GM19099 (cell line): ENCODE measurements around the gene RING1.

Experiments
- POLR2A ChIP-seq: IDR thresholded peaks from 3 replicates; pipeline ENCODE4 v1.6.1; 2011; ENCODE audit warnings: low read depth; ENCODE audit not compliant: insufficient read length; ENCODE audit errors: extremely low read depth

Gene RING1

DNA sequence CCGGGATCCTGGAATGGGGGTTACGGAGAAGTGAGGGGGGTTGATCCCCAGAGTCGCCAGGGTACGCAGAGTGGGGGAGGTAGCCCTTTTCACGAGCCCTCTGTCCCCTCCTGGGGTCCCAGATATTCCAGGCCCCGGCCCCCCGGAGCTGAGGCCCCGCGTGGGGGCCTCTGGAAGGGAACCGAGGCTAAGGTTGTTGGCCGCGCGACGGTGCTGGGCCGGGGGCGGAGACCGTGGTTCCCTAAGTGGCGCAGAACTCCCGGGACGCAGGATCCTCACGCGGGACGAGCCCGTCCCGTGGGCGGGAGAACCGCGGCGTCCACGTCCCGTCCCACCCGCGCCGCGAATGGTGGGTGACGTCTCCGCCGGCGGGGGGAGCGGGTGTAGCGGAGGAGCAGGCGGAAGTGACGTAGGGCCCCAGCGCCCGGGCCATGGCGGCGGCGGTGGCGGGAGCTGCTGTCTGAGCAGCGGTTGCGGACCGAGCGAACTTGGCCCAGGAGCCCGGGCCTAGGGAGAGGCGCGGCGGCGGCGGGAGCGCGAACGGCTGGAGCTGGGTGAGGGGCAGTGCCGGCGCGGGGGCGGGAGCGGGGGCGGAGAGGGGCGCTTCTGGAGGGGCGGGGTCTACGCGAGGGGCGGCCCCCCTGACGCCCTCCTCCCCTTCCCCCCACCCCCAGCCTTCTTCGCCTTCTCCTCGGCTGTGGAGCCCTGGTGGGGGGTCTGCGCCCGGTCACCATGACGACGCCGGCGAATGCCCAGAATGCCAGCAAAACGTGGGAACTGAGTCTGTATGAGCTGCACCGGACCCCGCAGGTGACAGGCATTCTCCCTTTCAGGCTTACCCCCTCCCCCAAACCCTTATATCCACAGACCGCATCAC lies at the start of gene RING1:
Gene RING1, plus strand, starts transcription at position 410 of the 877 bp plus-strand sequence. Its CDS starts 323 bp downstream, at position 733.
- peak; percentile 96 for TF ChIP-seq POLR2A

DNA sequence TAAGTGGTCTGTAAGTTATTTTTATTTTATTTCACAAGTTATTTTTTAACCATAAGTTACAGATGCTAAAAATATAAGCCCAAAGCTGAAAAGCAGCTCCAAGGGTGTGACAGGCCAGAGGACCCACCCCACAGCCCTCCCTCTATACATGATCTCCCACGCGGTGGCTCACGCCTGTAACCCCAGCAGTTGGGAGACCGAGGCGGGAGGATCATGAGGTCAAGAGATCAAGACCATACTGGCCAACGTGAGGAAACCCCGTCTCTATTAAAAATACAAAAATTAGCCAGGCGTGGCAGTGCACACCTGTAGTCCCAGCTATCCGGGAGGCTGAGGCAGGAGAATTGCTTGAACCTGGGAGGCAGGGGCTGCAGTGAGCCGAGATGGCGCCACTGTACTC lies 48.2 kb upstream of the RING1 start:
- TF ChIP-seq POLR2A = no peak

- no peak for TF ChIP-seq POLR2A
Measured at GRCh38 chr6:33160728-33161344, 47.5 kb upstream of the RING1 start.

DNA sequence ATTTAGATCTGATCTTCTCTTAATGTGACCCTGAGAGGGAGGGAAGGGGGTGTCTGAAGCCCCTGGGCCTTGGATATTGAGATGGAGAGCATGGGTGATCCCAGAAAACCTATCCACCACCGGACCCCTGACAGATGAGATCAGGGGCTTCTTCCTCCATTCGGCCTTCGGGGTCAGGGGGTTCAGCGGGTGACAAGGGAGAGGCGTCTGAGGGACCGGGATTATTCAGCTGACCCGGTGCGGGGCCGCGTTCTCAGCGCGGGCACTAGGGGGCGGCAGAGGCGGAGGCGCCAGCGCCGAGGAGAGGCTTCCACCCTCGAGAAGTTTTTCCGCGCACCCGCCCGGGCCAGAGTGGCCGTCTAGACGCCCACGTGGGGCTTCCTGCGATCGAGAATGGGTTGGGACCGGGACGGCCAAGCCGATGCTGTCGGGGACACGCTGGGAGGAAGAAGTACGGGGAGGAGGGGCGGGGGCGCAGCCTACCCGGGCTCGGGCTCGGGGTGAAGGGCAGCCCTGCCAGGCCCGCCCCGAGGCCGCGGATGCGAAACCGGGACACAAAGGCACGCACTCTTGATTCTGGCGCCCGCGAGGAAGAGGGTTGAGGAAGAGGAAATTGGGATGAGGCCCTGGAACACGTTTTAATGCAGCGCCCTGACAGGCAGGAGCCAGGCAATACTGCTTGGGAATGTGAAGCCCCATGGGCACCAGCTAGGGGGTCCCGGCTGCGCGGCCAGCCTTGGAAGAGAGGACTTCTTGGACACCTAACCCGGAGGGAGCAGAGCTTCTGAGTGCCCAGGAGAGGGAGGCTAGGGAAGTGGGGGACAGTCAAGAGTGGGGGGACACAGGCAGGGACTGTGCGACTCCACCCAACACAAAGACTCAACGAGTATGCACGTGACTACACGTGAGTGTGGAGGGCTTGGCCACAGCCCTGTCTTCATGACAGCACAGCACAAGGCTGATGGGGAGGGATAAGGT lies 46.7 kb upstream of the RING1 start:
- TF ChIP-seq POLR2A = peak; percentile 29

DNA sequence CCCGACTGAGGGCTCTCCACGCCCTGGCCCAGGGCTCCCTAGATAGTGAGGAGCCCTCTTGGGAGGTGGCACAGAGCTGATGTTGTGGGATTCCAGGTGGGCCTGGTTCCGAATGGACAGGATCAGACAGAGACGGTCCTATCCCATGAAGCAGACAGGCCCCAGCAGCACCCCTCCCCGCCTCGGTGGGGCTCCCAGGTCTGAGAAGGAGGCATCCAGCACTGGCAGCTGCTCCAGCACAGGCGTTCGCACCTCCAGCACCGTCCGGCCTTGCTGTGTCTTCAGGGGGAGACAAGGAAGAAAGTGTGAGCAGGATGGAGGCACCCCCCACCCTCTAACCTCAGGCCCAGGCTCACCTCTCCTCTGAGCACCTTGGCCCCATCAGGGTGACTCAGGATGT lies 44.8 kb upstream of the RING1 start:
- TF ChIP-seq POLR2A = no peak

GRCh38 chr6:33164176-33164575 lies 44.1 kb upstream of the RING1 start:
- no peak for TF ChIP-seq POLR2A

DNA sequence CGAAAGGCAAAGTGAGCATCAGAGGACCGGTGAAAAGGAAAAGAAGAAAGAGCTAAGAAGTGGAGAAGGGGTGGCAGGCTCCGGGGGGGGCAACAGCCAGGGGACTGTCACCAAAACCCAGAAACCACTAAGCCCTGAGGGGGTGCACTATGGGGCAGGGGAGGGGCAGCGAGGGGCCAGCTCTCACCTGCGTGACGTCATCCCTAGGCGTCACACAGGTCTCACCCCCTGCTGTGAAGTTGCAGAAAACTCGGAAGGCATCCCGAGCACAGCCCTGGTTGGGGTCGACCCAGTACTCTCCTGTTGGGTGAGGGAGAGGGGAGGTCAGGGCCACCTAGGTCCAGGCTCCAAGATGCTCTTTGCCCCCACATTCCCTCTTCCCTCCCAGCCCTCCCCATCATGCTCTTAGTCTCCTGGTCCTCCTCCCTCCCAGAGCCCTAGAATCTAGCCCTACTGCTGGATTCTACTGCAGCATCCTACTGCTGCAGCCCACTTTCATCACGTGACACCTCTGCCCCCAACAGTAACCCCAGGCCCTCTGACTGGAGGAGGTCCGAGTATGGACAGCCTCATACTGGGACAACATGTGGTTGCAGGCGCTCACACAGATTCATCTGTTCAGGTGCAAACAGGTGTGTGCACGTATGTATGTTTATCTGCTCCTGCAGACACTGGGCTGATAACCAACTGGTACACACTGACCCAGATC lies 43.5 kb upstream of the RING1 start:
- no peak for TF ChIP-seq POLR2A

- TF ChIP-seq POLR2A = no peak
Measured at GRCh38 chr6:33165581-33166258, 42.6 kb upstream of the RING1 start.

DNA sequence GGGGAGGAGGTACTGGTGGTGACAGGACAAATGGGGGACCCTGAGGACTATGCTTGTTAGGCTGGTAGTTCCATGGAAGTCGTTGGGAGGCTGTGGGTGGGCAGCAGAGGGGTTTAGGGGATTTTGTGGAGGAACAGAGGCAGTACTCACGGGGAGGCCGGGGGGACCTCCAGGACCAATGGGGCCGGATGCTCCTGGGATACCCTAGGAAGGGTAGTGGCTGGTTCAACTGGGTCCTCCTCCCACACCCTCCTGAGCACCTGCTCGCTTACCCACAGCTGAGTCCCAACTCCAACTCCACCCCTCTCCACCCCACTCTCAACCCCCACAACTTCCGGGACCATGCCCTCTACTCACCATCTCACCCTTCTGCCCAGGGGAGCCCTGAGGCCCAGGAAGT lies 41.9 kb upstream of the RING1 start:
- TF ChIP-seq POLR2A = no peak

- no peak for TF ChIP-seq POLR2A
Measured at GRCh38 chr6:33166811-33167210, 41.5 kb upstream of the RING1 start.

GRCh38 chr6:33167374-33168283 lies 40.7 kb upstream of the RING1 start:
- TF ChIP-seq POLR2A = no peak

DNA sequence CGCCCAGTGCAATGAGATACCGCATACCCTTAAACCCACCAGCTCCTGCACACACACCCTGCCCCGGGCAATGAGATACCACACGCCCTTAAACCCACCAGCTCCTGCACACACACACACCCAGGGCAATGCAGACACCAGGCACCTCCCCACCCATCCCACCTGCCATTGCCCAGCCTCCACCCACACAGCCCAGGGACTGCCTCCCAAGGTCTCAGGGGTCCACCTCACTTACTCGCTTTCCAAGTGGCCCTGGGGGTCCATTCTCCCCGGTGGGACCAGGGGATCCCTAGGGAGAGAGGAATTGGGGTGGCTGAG lies 40.1 kb upstream of the RING1 start:
- no peak for TF ChIP-seq POLR2A

GRCh38 chr6:33168639-33169038 lies 39.7 kb upstream of the RING1 start:
- no peak for TF ChIP-seq POLR2A
